HCT116 (cell line): ENCODE results near the gene FPR2. TPM values are rescaled to one million over a fixed set of nuclear protein-coding genes. Genes with fewer than 3 reads are reported as not detected.

Experiments used
- ATAC-seq: fragments of 200-7000 bp; cut with Tn5 transposase; 2 replicates; pipeline ENCODE4 v1.9.1; 2020; ENCODE audit warnings: mild to moderate bottlenecking, moderate library complexity
- BruUV-seq: library from RNA; stranded (reverse); fragments of 400-500 nt; replicated peaks from 2 replicates; lab custom pipeline; 2021; lab: Mats Ljungman, UMichigan
- CTCF ChIA-PET: fragments of 300-600 bp; sonication (Branson Sonifier 250); formaldehyde crosslinking; loops from one replicate; lab custom pipeline; 2021; ENCODE audit warnings: antibody characterized with exemption; lab: Charles Lee
- POLR2A ChIA-PET: fragments of 300-600, 350-600 bp; sonication (Branson Sonifier 250); formaldehyde crosslinking; loops from one replicate; lab custom pipeline; 2021; ENCODE audit warnings: antibody characterized with exemption; lab: Charles Lee
- RAD21 ChIA-PET, 2 experiments: fragments of 300-600 bp; sonication (Branson Sonifier 250); formaldehyde crosslinking; loops; one replicate each; lab custom pipeline; 2023; ENCODE audit warnings: low total read pairs in 2 of 2; ENCODE audit not compliant: uncharacterized antibody in 2 of 2, unreplicated experiment in 2 of 2, low non-redundant PET in 1 of 2; lab: Charles Lee
- DNase-seq: peaks from one replicate; pipeline ENCODE4 v3.0.0-alpha.2; 2010; ENCODE audit warnings: low read depth, low spot score
- H2AFZ ChIP-seq: fragments of 200-600 bp; shearing (Covaris generic), sonication (generic); 2 replicates; pipeline ENCODE4 v1.6.1; 2017; ENCODE audit warnings: low read depth, mixed run types, mixed read lengths, antibody characterized with exemption, low read length; ENCODE audit not compliant: poor library complexity, severe bottlenecking
- H3K27ac ChIP-seq: 2 replicates; pipeline ENCODE4 v1.5.1; 2012; ENCODE audit warnings: low read depth, low read length
- H3K27me3 ChIP-seq: fragments of 200-600 bp; sonication (generic); 2 replicates; pipeline ENCODE4 v1.6.1; 2016; ENCODE audit warnings: mixed run types, low read length, mixed read lengths; ENCODE audit not compliant: insufficient read depth
- H3K36me3 ChIP-seq, 2 experiments: fragments of 200-500 bp in 1 of 2; fragments of 200-600 bp in 1 of 2; sonication (Bioruptor generic) in 1 of 2; sonication (generic) in 1 of 2; 2 replicates each; pipeline versions ENCODE4 v1.5.1 to v1.6.1; 2014 to 2016; ENCODE audit warnings: low read length in 2 of 2, inconsistent platforms in 1 of 2, mixed read lengths in 1 of 2, mixed run types in 1 of 2; ENCODE audit not compliant: insufficient read depth in 2 of 2, control insufficient read depth in 1 of 2
- H3K4me1 ChIP-seq, 2 experiments: fragments of 200-600 bp in 1 of 2; sonication (generic) in 1 of 2; 2 replicates each; pipeline versions ENCODE4 v1.5.1 to v1.6.1; 2012 to 2017; ENCODE audit warnings: low read length in 2 of 2, inconsistent platforms in 1 of 2, mild to moderate bottlenecking in 1 of 2, mixed read lengths in 1 of 2, mixed run types in 1 of 2, moderate library complexity in 1 of 2; ENCODE audit not compliant: insufficient read depth in 2 of 2, control insufficient read depth in 1 of 2
- H3K4me2 ChIP-seq: fragments of 200-600 bp; sonication (generic); 2 replicates; pipeline ENCODE4 v1.6.1; 2017; ENCODE audit warnings: mixed run types, low read length, mixed read lengths
- H3K4me3 ChIP-seq, 2 experiments: fragments of 200-600 bp in 1 of 2; sonication (generic) in 1 of 2; replicated peaks in 1 of 2; 2 replicates each; pipeline ENCODE4 v1.5.1; 2011 to 2016; ENCODE audit warnings: low read length in 2 of 2, control low read depth in 1 of 2, low read depth in 1 of 2, mild to moderate bottlenecking in 1 of 2, mixed read lengths in 1 of 2, mixed run types in 1 of 2
- H3K79me2 ChIP-seq: fragments of 200-600 bp; sonication (generic); 2 replicates; pipeline ENCODE4 v1.6.1; 2017; ENCODE audit warnings: mild to moderate bottlenecking, mixed run types, low read length, moderate library complexity, mixed read lengths; ENCODE audit not compliant: insufficient read depth
- H3K9ac ChIP-seq: fragments of 200-600 bp; sonication (generic); 2 replicates; pipeline ENCODE4 v1.6.1; 2016; ENCODE audit warnings: low read length, mixed read lengths
- H3K9me2 ChIP-seq: fragments of 200-600 bp; sonication (generic), shearing (Covaris generic); 2 replicates; pipeline ENCODE4 v1.6.1; 2017; ENCODE audit warnings: mixed run types, mild to moderate bottlenecking, moderate library complexity; ENCODE audit not compliant: insufficient read depth
- H3K9me3 ChIP-seq, 2 experiments: fragments of 200-500 bp in 1 of 2; fragments of 200-600 bp in 1 of 2; sonication (Bioruptor generic) in 1 of 2; sonication (generic) in 1 of 2; 2 replicates each; pipeline ENCODE4 v1.6.1; 2014 to 2017; ENCODE audit warnings: low read length in 2 of 2, mixed read lengths in 2 of 2, inconsistent platforms in 1 of 2, low read depth in 1 of 2, mild to moderate bottlenecking in 1 of 2, mixed run types in 1 of 2, moderate library complexity in 1 of 2; ENCODE audit not compliant: control insufficient read depth in 1 of 2, insufficient read depth in 1 of 2
- H4K20me1 ChIP-seq: fragments of 200-600 bp; sonication (generic), shearing (Covaris generic); 2 replicates; pipeline ENCODE4 v1.6.1; 2017; ENCODE audit warnings: mixed run types, mild to moderate bottlenecking, moderate library complexity; ENCODE audit not compliant: insufficient read depth
- CBX3 ChIP-seq: IDR thresholded peaks from 2 replicates; pipeline ENCODE4 v1.6.1; 2012; ENCODE audit warnings: low read depth
- CEBPB ChIP-seq: IDR thresholded peaks from 2 replicates; pipeline ENCODE4 v1.6.1; 2012; ENCODE audit warnings: low read depth
- CTCF ChIP-seq, 3 experiments: fragments of 200-600 bp in 1 of 3; sonication (generic) in 1 of 3; IDR thresholded peaks in 2 of 3; conservative IDR thresholded peaks in 1 of 3; 2 replicates each; pipeline ENCODE4 v1.5.1; 2012 to 2017; ENCODE audit warnings: low read depth in 2 of 3, low read length in 2 of 3, antibody characterized with exemption in 1 of 3, borderline replicate concordance in 1 of 3, control low read depth in 1 of 3, mild to moderate bottlenecking in 1 of 3, mixed read lengths in 1 of 3, mixed run types in 1 of 3, moderate library complexity in 1 of 3; ENCODE audit not compliant: insufficient read depth in 1 of 3
- EGR1 ChIP-seq: IDR thresholded peaks from 2 replicates; pipeline ENCODE4 v1.6.1; 2012; ENCODE audit warnings: low read depth
- EZH2 ChIP-seq: fragments of 200-600 bp; sonication (generic); IDR thresholded peaks from 2 replicates; pipeline ENCODE4 v1.6.1; 2017; ENCODE audit warnings: antibody characterized with exemption, mixed run types
- EZH2phosphoT487 ChIP-seq: fragments of 200-600 bp; IDR thresholded peaks from 2 replicates; pipeline ENCODE4 v1.6.1; 2018; ENCODE audit warnings: antibody characterized with exemption, borderline replicate concordance
- FOSL1 ChIP-seq: IDR thresholded peaks from 2 replicates; pipeline ENCODE4 v1.6.1; 2012; ENCODE audit warnings: low read depth
- JUND ChIP-seq: IDR thresholded peaks from 2 replicates; pipeline ENCODE4 v1.6.1; 2012
- POLR2A ChIP-seq: IDR thresholded peaks from 2 replicates; pipeline ENCODE4 v1.7.0; 2011; ENCODE audit warnings: borderline replicate concordance; ENCODE audit not compliant: insufficient read depth, insufficient read length; ENCODE audit errors: extremely low read depth
- REST ChIP-seq: IDR thresholded peaks from 2 replicates; pipeline ENCODE4 v1.6.1; 2012; ENCODE audit warnings: low read depth
- SP1 ChIP-seq: IDR thresholded peaks from 2 replicates; pipeline ENCODE4 v1.6.1; 2012; ENCODE audit warnings: low read depth
- TCF7L2 ChIP-seq: IDR thresholded peaks from 2 replicates; pipeline ENCODE4 v1.7.0; 2011; ENCODE audit warnings: borderline replicate concordance, inconsistent platforms; ENCODE audit not compliant: insufficient read depth, insufficient read length; ENCODE audit errors: extremely low read depth
- ZBTB33 ChIP-seq: IDR thresholded peaks from 2 replicates; pipeline ENCODE4 v1.6.1; 2011; ENCODE audit warnings: mild to moderate bottlenecking, low read length, moderate library complexity; ENCODE audit not compliant: insufficient replicate concordance; ENCODE audit errors: extremely low read depth
- ZNF274 ChIP-seq: fragments of 200-500 bp; sonication (Bioruptor generic); IDR thresholded peaks from 2 replicates; pipeline ENCODE4 v1.6.1; 2014; ENCODE audit warnings: mild to moderate bottlenecking, low read depth, low read length, inconsistent platforms
- intact Hi-C: fragments of 100-400 bp; cut with micrococcal nuclease; formaldehyde crosslinking; loops from 2 replicates; pipeline ENCODE4 v1.10.0; 2022
- total RNA-seq: library from RNA; stranded (reverse); gene quantifications from one replicate; pipeline ENCODE4 v1.2.1, GENCODE V29; 2021; ENCODE audit not compliant: unreplicated experiment

FPR2 gene
- total RNA-seq, 1 experiment from 2014 or later, result not detected

GRCh38 chr19:51798062-51798461, 37.1 kb downstream of the FPR2 start:
- ATAC-seq (no peak), DNase-seq (no peak)
- Histone ChIP-seq H3K4me2 (no peak overlapping the region), H3K9ac (no peak overlapping the region), H3K4me3 (no peak overlapping the region), H3K79me2 (no peaks in the 10 kb centered on the region), H2AFZ (no peak overlapping the region), H3K4me1 (peaks cover 0 to 7% of the 10 kb centered on the region in 2 experiments; a peak in 1 of 4 replicates), H3K9me2 (no peaks in the 10 kb centered on the region), H3K36me3 (no peaks in the 10 kb centered on the region), H3K9me3 (no peaks in the 10 kb centered on the region; a peak in 2 of 4 replicates), H3K27ac (no peak overlapping the region), H3K27me3 (no peaks in the 10 kb centered on the region), H4K20me1 (no peaks in the 10 kb centered on the region)
- POLR2A ChIA-PET, result no interaction called here
- BruUV-seq, result no TSS peak
- TF ChIP-seq CEBPB (no peak), SP1 (no peak), EGR1 (no peak), FOSL1 (no peak), TCF7L2 (no peak), CTCF (IDR thresholded peaks at IDR 0.05 in 2 of 3, conservative IDR thresholded peaks at IDR 0.05 in 1 of 3; ENCODE audit: borderline replicate concordance in 1 of 3, insufficient read depth in 1 of 3, low read depth in 2 of 3, low read length in 2 of 3) (no peak), EZH2phosphoT487 (no peak), ZBTB33 (no peak), POLR2A (no peak), REST (no peak), ZNF274 (no peak), CBX3 (no peak), EZH2 (no peak), JUND (no peak)
- RAD21 ChIA-PET, result no interaction called here
- intact Hi-C loops, result no loop called here
- CTCF ChIA-PET, result no interaction called here
